ENCODE measurements around the gene ZIK1. TPM values are rescaled to one million over a fixed set of nuclear protein-coding genes. Genes with fewer than 3 reads are reported as not detected.

The ZIK1 gene
- total and polyA plus RNA-seq, 2 experiments from 2014 or later: 10.3 to 40.5 TPM

- no peak overlapping the region for H2AFZ ChIP-seq
- peaks cover 2% of the 10 kb centered on the region; the same call in 1 of the 3 replicates for H3K4me1 Mint-ChIP-seq
- no peak overlapping the region for H3K4me3 ChIP-seq
- H3K79me2 ChIP-seq (replicated peaks; ENCODE audit: insufficient read depth): peaks cover 8% of the 10 kb centered on the region
- H3K4me1 ChIP-seq (ENCODE audit: insufficient read depth): no peaks in the 10 kb centered on the region
- no peaks in the 10 kb centered on the region for H3K27me3 ChIP-seq (ENCODE audit: insufficient read depth)
- H4K20me1 ChIP-seq (replicated peaks; ENCODE audit: insufficient read depth): no peaks in the 10 kb centered on the region
- ATAC-seq (no peak), DNase-seq (ENCODE audit: low spot score) (no peak)
- no peak overlapping the region for H3K4me3 Mint-ChIP-seq
- H3K27ac ChIP-seq (ENCODE audit: low read depth): no peak overlapping the region
- H3K36me3 ChIP-seq (ENCODE audit: insufficient read depth): peaks cover 51% of the 10 kb centered on the region
- peaks cover 8% of the 10 kb centered on the region for H3K27me3 Mint-ChIP-seq (ENCODE audit: insufficient read depth, low read depth, poor library complexity)
- no peak for TF ChIP-seq NANOG (IDR thresholded peaks at IDR 0.05; ENCODE audit: borderline replicate concordance)
- peaks cover 100% of the 10 kb centered on the region for H3K9me3 Mint-ChIP-seq
- peaks cover 85% of the 10 kb centered on the region for H3K36me3 Mint-ChIP-seq (ENCODE audit: low read depth)
- H3K4me2 ChIP-seq: no peak overlapping the region
- peaks cover 6% of the 10 kb centered on the region; the same call in 1 of the 2 replicates for H3K9me2 ChIP-seq (ENCODE audit: insufficient read depth)
- no peak overlapping the region for H3K27ac Mint-ChIP-seq
- H3F3A ChIP-seq (replicated peaks; ENCODE audit: low read depth): no peaks in the 10 kb centered on the region
Measured at GRCh38 chr19:57572415-57572947, 11.5 kb upstream of the ZIK1 start.

- Mint-ChIP-seq H3K36me3 (ENCODE audit: low read depth) (peaks cover 67% of the 10 kb centered on the region), H3K4me3 (peak overlapping the region; percentile 25; the same call in 2 of the 3 replicates), H3K9me3 (peaks cover 81% of the 10 kb centered on the region), H3K27ac (no peak overlapping the region), H3K27me3 (ENCODE audit: insufficient read depth, low read depth, poor library complexity) (peaks cover 6% of the 10 kb centered on the region), H3K4me1 (peaks cover 12% of the 10 kb centered on the region; the same call in 2 of the 3 replicates)
- no peak for ATAC-seq
- Histone ChIP-seq H4K20me1 (replicated peaks; ENCODE audit: insufficient read depth) (no peaks in the 10 kb centered on the region), H3K36me3 (ENCODE audit: insufficient read depth) (peaks cover 50% of the 10 kb centered on the region), H3K79me2 (replicated peaks; ENCODE audit: insufficient read depth) (peaks cover 17% of the 10 kb centered on the region), H3K9me2 (ENCODE audit: insufficient read depth) (peaks cover 18% of the 10 kb centered on the region), H2AFZ (no peak overlapping the region), H3K4me1 (ENCODE audit: insufficient read depth) (peaks cover 6% of the 10 kb centered on the region; the same call in 1 of the 2 replicates), H3K4me2 (no peak overlapping the region), H3K4me3 (no peak overlapping the region), H3F3A (replicated peaks; ENCODE audit: low read depth) (no peaks in the 10 kb centered on the region), H3K27me3 (ENCODE audit: insufficient read depth) (no peaks in the 10 kb centered on the region), H3K27ac (ENCODE audit: low read depth) (no peak overlapping the region)
- DNase-seq (ENCODE audit: low spot score): no peak
- no peak for TF ChIP-seq NANOG (IDR thresholded peaks at IDR 0.05; ENCODE audit: borderline replicate concordance)
- no peak for TF ChIP-seq STAT1 (IDR thresholded peaks at IDR 0.05; ENCODE audit: unreplicated experiment)
- no peak for TF ChIP-seq CREB1 (CRISPR knock-in tag; IDR thresholded peaks at IDR 0.05; ENCODE audit: low read depth)
- TF ChIP-seq ZNF331 (CRISPR knock-in tag; IDR thresholded peaks at IDR 0.05; ENCODE audit: low read depth): no peak
- no peak for TF ChIP-seq ZNF114 (CRISPR knock-in tag; IDR thresholded peaks at IDR 0.05)
Measured at GRCh38 chr19:57576661-57577060, 7.3 kb upstream of the ZIK1 start.

GRCh38 chr19:57578487-57579205 is 5.3 kb upstream of the ZIK1 start, which contains the start of gene ZNF416:
TSS of gene ZNF416 (minus strand) at chr19:57578911. CDS start at chr19:57578704, 207 bp downstream.
- Mint-ChIP-seq H3K4me3 (peak within 1 kb of the TSS; percentile 84), H3K4me1 (peaks cover 12% of the 10 kb centered on the region; the same call in 2 of the 3 replicates), H3K9me3 (peaks cover 80% of the 10 kb centered on the region), H3K36me3 (ENCODE audit: low read depth) (peaks cover 58% of the 10 kb centered on the region), H3K27ac (0 out of 2 replicates have a peak within 1 kb of the TSS, but pooled peaks have one; percentile 67), H3K27me3 (ENCODE audit: insufficient read depth, low read depth, poor library complexity) (peaks cover 18% of the 10 kb centered on the region)
- Histone ChIP-seq H3K4me2 (peak within 1 kb of the TSS; percentile 82), H3F3A (replicated peaks; ENCODE audit: low read depth) (no peaks in the 10 kb centered on the region), H3K27ac (ENCODE audit: low read depth) (peak within 1 kb of the TSS; percentile 26; the same call in 1 of the 2 replicates), H3K4me3 (peak within 1 kb of the TSS; percentile 81), H2AFZ (peak within 1 kb of the TSS; percentile 28), H4K20me1 (replicated peaks; ENCODE audit: insufficient read depth) (no peaks in the 10 kb centered on the region), H3K79me2 (replicated peaks; ENCODE audit: insufficient read depth) (peaks cover 17% of the 10 kb centered on the region), H3K9me2 (ENCODE audit: insufficient read depth) (peaks cover 22% of the 10 kb centered on the region), H3K27me3 (ENCODE audit: insufficient read depth) (no peaks in the 10 kb centered on the region), H3K36me3 (ENCODE audit: insufficient read depth) (peaks cover 31% of the 10 kb centered on the region), H3K4me1 (ENCODE audit: insufficient read depth) (peaks cover 9% of the 10 kb centered on the region; the same call in 1 of the 2 replicates)
- ATAC-seq (peak; percentile 77), DNase-seq (ENCODE audit: low spot score) (peak; percentile 100)
- TF ChIP-seq POLR2AphosphoS5 (IDR thresholded peaks at IDR 0.05; ENCODE audit: low read depth) (peak; percentile 71), EZH2phosphoT487 (IDR thresholded peaks at IDR 0.05; ENCODE audit: unreplicated experiment) (no peak), EZH2 (IDR thresholded peaks at IDR 0.05; ENCODE audit: low read depth, unreplicated experiment) (no peak), CREB1 (CRISPR knock-in tag; IDR thresholded peaks at IDR 0.05; ENCODE audit: low read depth) (peak; percentile 68), JUNB (IDR thresholded peaks at IDR 0.05; ENCODE audit: unreplicated experiment) (no peak), ETS1 (IDR thresholded peaks at IDR 0.05) (peak; percentile 93), CTCF (conservative IDR thresholded peaks at IDR 0.05; ENCODE audit: low read depth in 2 of 2) (peak in 1 of 2 experiments; percentile 41; a peak in 2 of 4 replicates)

Data from GM23338 (cell line).